K562 (cell line): ENCODE measurements around the gene ZNF646. TPM values are rescaled to one million over a fixed set of nuclear protein-coding genes. Genes with fewer than 3 reads are reported as not detected.

Experiments used
- ARID3A ChIP-seq: IDR thresholded peaks from 2 replicates; pipeline ENCODE4 v1.6.1; 2012; ENCODE audit warnings: low read depth, low read length, improper control_type of control experiment, borderline replicate concordance
- CCAR2 ChIP-seq: fragments of 200-400 bp; formaldehyde crosslinking; IDR thresholded peaks from 2 replicates; pipeline ENCODE4 v1.6.1; 2017; ENCODE audit warnings: mild to moderate bottlenecking, low read depth, low read length
- CREB1 ChIP-seq, 2 experiments: sonication (generic) in 1 of 2; formaldehyde crosslinking in 1 of 2; IDR thresholded peaks; 2 replicates each; pipeline versions ENCODE4 v1.6.1 to v1.8.0; 2012 to 2022; ENCODE audit warnings: inconsistent platforms in 1 of 2, mild to moderate bottlenecking in 1 of 2, missing genetic modification reagents in 1 of 2, moderate library complexity in 1 of 2
- E2F6 ChIP-seq, 2 experiments: IDR thresholded peaks; 2 replicates each; pipeline ENCODE4 v1.6.1; 2011; ENCODE audit warnings: borderline replicate concordance in 1 of 2, control low read depth in 1 of 2, low read depth in 1 of 2, low read length in 1 of 2, mild to moderate bottlenecking in 1 of 2, mixed read lengths in 1 of 2, moderate library complexity in 1 of 2; ENCODE audit not compliant: insufficient read depth in 1 of 2, insufficient read length in 1 of 2, poor library complexity in 1 of 2, severe bottlenecking in 1 of 2; ENCODE audit errors: extremely low read depth in 1 of 2
- ELK1 ChIP-seq: sonication (generic); formaldehyde crosslinking; IDR thresholded peaks from 2 replicates; pipeline ENCODE4 v1.8.1; 2022; ENCODE audit warnings: missing genetic modification reagents
- IRF9 ChIP-seq: fragments of 450-650 bp; IDR thresholded peaks from 2 replicates; pipeline ENCODE4 v1.6.1; 2016; ENCODE audit warnings: missing biosample characterization, missing genetic modification characterization
- NCOA4 ChIP-seq: fragments of 450-650 bp; IDR thresholded peaks from 2 replicates; pipeline ENCODE4 v1.6.1; 2018; ENCODE audit warnings: mild to moderate bottlenecking; ENCODE audit not compliant: partially characterized antibody
- OTX1 ChIP-seq: fragments of 450-650 bp; formaldehyde crosslinking; IDR thresholded peaks from 2 replicates; pipeline ENCODE4 v1.4.0; 2022; ENCODE audit warnings: mild to moderate bottlenecking
- SNIP1 ChIP-seq: fragments of 450-650 bp; IDR thresholded peaks from 2 replicates; pipeline ENCODE4 v1.7.1; 2017; ENCODE audit warnings: low read depth, mild to moderate bottlenecking
- STAT5B ChIP-seq: fragments of 250-450 bp; sonication (Bioruptor Pico); IDR thresholded peaks from 2 replicates; pipeline ENCODE4 v1.8.0; 2021; ENCODE audit warnings: mild to moderate bottlenecking, inconsistent platforms
- STAT6 ChIP-seq: sonication (generic); formaldehyde crosslinking; IDR thresholded peaks from 2 replicates; pipeline ENCODE4 v1.8.1; 2023; ENCODE audit warnings: mild to moderate bottlenecking, missing genetic modification reagents
- ZNF121 ChIP-seq: sonication (generic); formaldehyde crosslinking; conservative IDR thresholded peaks from 2 replicates; pipeline ENCODE4 v1.8.0; 2022; ENCODE audit warnings: missing genetic modification reagents
- ZNF23 ChIP-seq: fragments of 250-450 bp; sonication (Bioruptor Pico); IDR thresholded peaks from 2 replicates; pipeline ENCODE4 v1.4.0; 2020; ENCODE audit warnings: mild to moderate bottlenecking
- ZNF232 ChIP-seq: sonication (generic); formaldehyde crosslinking; IDR thresholded peaks from 2 replicates; pipeline ENCODE4 v1.8.0; 2022; ENCODE audit warnings: mild to moderate bottlenecking, missing genetic modification reagents
- ZNF764 ChIP-seq: fragments of 250-450 bp; sonication (Bioruptor Pico); IDR thresholded peaks from 2 replicates; pipeline ENCODE4 v1.4.0; 2020; ENCODE audit warnings: low read depth, mild to moderate bottlenecking, moderate library complexity
- polyA plus RNA-seq, 8 experiments: library from polyadenylated mRNA; depleted of rRNA in 4 of 8; stranded (reverse) in 5 of 8; unstranded in 3 of 8; fragments of >200 nt; fragmentation: Nextera tagmentation in 2 of 8; fragmentation: Illumina TruSeq in 1 of 8; extraction: Ambion mirVana in 2 of 8; extraction: Trizol in 1 of 8; gene quantifications; 2 replicates each; pipeline versions ENCODE4 v1.2.1 to v1.2.3, GENCODE V29; 2011 to 2014; ENCODE audit warnings: inconsistent platforms in 1 of 8, missing spikeins in 1 of 8
- total RNA-seq, 7 experiments: library from RNA; depleted of rRNA in 6 of 7; stranded (reverse); fragments of >200 nt in 6 of 7; fragmentation: Illumina TruSeq in 2 of 7; extraction: Trizol in 2 of 7; gene quantifications; 2 replicates each; pipeline versions ENCODE4 v1.2.1 to v1.2.3, GENCODE V29; 2011 to 2021; ENCODE audit warnings: low replicate concordance in 1 of 7

ZNF646 gene
- total and polyA plus RNA-seq, 9 of the 15 experiments (the other 6 are each of a cell fraction or from before 2014, with no cell fraction given), result 0.08 to 20.6 (median 8.0) TPM

- TF ChIP-seq ELK1 (CRISPR knock-in tag), result no peak
- TF ChIP-seq ZNF764 (CRISPR knock-in tag), result no peak
- TF ChIP-seq IRF9 (tag), result no peak
- no peak for TF ChIP-seq ZNF232 (CRISPR knock-in tag)
- no peak for TF ChIP-seq STAT6 (CRISPR knock-in tag)
- no peak for TF ChIP-seq STAT5B (CRISPR knock-in tag)
- no peak for TF ChIP-seq OTX1 (CRISPR knock-in tag)
- no peak for TF ChIP-seq ZNF121
- no peak for TF ChIP-seq SNIP1
- no peak for TF ChIP-seq NCOA4
- no peak for TF ChIP-seq CCAR2
- peak in 1 of 2 experiments; percentile 21 for TF ChIP-seq E2F6 (IDR thresholded peaks at IDR 0.05; ENCODE audit: borderline replicate concordance in 1 of 2, extremely low read depth in 1 of 2, insufficient read depth in 1 of 2, insufficient read length in 1 of 2, low read depth in 1 of 2, low read length in 1 of 2, poor library complexity in 1 of 2, severe bottlenecking in 1 of 2)
- TF ChIP-seq ZNF23 (CRISPR knock-in tag), result no peak
- no peak for TF ChIP-seq CREB1 (IDR thresholded peaks at IDR 0.05)
- no peak for TF ChIP-seq CREB1 (CRISPR knock-in tag; IDR thresholded peaks at IDR 0.05)
- TF ChIP-seq ARID3A, result no peak
Observed at GRCh38 chr16:31128711-31129567, 54.7 kb downstream of the ZNF646 start (continued).
